HG03139 (cell line): ENCODE measurements around the gene ABCA9.
"Not testable (repeated sequence)": the region's sequence is repeated elsewhere in the genome, so short reads cannot be mapped to it uniquely, and the experiment has no call there.

Experiments
- ATAC-seq: cut with Tn5 transposase; IDR thresholded peaks from one replicate; pipeline ENCODE4 v1.9.1; 2021; ENCODE audit not compliant: unreplicated experiment

ABCA9 gene

GRCh38 chr17:68957944-68958343 lies 102.8 kb downstream of the ABCA9 start:
- ATAC-seq: no peak

- ATAC-seq: no peak
These were observed 105.4 kb downstream of the ABCA9 start, which contains the start of gene ABCA8 for GRCh38 chr17:68955181-68955841. Gene ABCA8, minus strand, starts transcription at chr17:68955392. Its CDS starts 13,358 bp downstream, at chr17:68942034.

- ATAC-seq: no peak
These were observed 106.4 kb downstream of the ABCA9 start for GRCh38 chr17:68954146-68954896.

GRCh38 chr17:68953340-68953997 lies 107.3 kb downstream of the ABCA9 start:
- ATAC-seq: no peak

- ATAC-seq: no peak
These were observed 110.0 kb downstream of the ABCA9 start for GRCh38 chr17:68950725-68951124.

GRCh38 chr17:68947868-68948267 lies 112.9 kb downstream of the ABCA9 start:
- ATAC-seq: not testable (repeated sequence)

GRCh38 chr17:68944435-68945035 lies 116.2 kb downstream of the ABCA9 start:
- no peak for ATAC-seq

GRCh38 chr17:68943812-68944182 lies 116.9 kb downstream of the ABCA9 start:
- not testable (repeated sequence) for ATAC-seq

- no peak for ATAC-seq
These were observed 117.5 kb downstream of the ABCA9 start for GRCh38 chr17:68943123-68943811.

GRCh38 chr17:68942389-68942788 lies 118.3 kb downstream of the ABCA9 start:
- no peak for ATAC-seq

- no peak for ATAC-seq
These were observed 119.0 kb downstream of the ABCA9 start for GRCh38 chr17:68941761-68942160.

GRCh38 chr17:68939195-68939594 lies 121.5 kb downstream of the ABCA9 start:
- no peak for ATAC-seq

GRCh38 chr17:68937890-68938514 lies 122.7 kb downstream of the ABCA9 start:
- ATAC-seq: no peak

- ATAC-seq: no peak
These were observed 133.2 kb downstream of the ABCA9 start for GRCh38 chr17:68927516-68927915.

GRCh38 chr17:68924793-68925720 lies 135.7 kb downstream of the ABCA9 start:
- ATAC-seq: no peak
